ENCODE measurements around the gene MLLT10. TPM values are rescaled to one million over a fixed set of nuclear protein-coding genes. Genes with fewer than 3 reads are reported as not detected.
"Not testable (repeated sequence)": the region's sequence is repeated elsewhere in the genome, so short reads cannot be mapped to it uniquely, and the experiment has no call there.

Gene MLLT10
- polyA plus RNA-seq, 3 donors = 44.1 to 51.0 (median 46.9) TPM

- no peak for DNase-seq
These were observed 7.0 kb upstream of the MLLT10 start for GRCh38 chr10:21526860-21527597.

- no peak for DNase-seq
These were observed 6.3 kb upstream of the MLLT10 start for GRCh38 chr10:21527598-21528235.

- no peak for DNase-seq
These were observed 5.6 kb upstream of the MLLT10 start for GRCh38 chr10:21528236-21529031.

GRCh38 chr10:21529032-21529910 lies 4.8 kb upstream of the MLLT10 start:
- no peak for DNase-seq

- DNase-seq = no peak
These were observed 3.9 kb upstream of the MLLT10 start for GRCh38 chr10:21530168-21530567.

GRCh38 chr10:21530641-21531040 lies 3.4 kb upstream of the MLLT10 start:
- DNase-seq = no peak

- no peak for DNase-seq
These were observed 2.9 kb upstream of the MLLT10 start for GRCh38 chr10:21531164-21531563.

GRCh38 chr10:21532694-21533466 lies 1.2 kb upstream of the MLLT10 start:
- no peak for DNase-seq

GRCh38 chr10:21534280-21534586 lies 201 bp downstream of the MLLT10 start:
- no peak for DNase-seq

- DNase-seq = no peak
These were observed 817 bp downstream of the MLLT10 start for GRCh38 chr10:21534604-21535493.

GRCh38 chr10:21535494-21535965 lies 1.5 kb downstream of the MLLT10 start:
- no peak for DNase-seq

- DNase-seq = not testable (repeated sequence)
These were observed 1.9 kb downstream of the MLLT10 start for GRCh38 chr10:21535976-21536375.

- DNase-seq = no peak
These were observed 2.8 kb downstream of the MLLT10 start for GRCh38 chr10:21536874-21537273.

- DNase-seq = not testable (repeated sequence)
These were observed 6.7 kb downstream of the MLLT10 start for GRCh38 chr10:21540701-21541100.

GRCh38 chr10:21547246-21547645 lies 13.2 kb downstream of the MLLT10 start:
- no peak for DNase-seq

- no peak for DNase-seq
These were observed 18.6 kb downstream of the MLLT10 start for GRCh38 chr10:21552638-21553037.

- no peak for DNase-seq
These were observed 22.5 kb downstream of the MLLT10 start for GRCh38 chr10:21556527-21556926.

- DNase-seq = not testable (repeated sequence)
These were observed 25.0 kb downstream of the MLLT10 start for GRCh38 chr10:21558984-21559383.

GRCh38 chr10:21570761-21571521 lies 36.9 kb downstream of the MLLT10 start:
- no peak for DNase-seq
